Thymus (tissue), 11 donors: ENCODE data around the gene DELE1. TPM values are rescaled to one million over a fixed set of nuclear protein-coding genes. Genes with fewer than 3 reads are reported as not detected.

ENCODE experiments used
- DNase-seq, 9 donors: peaks; one replicate each; pipeline ENCODE4 v3.0.0-alpha.2; 2013; ENCODE audit warnings: low spot score in 9 of 9, low read depth in 6 of 9, missing footprints in 1 of 9
- H3K27ac ChIP-seq, 2 donors: one replicate each; pipeline ENCODE4 v1.5.1; 2013; ENCODE audit warnings: control low read depth in 1 of 2, low read depth in 1 of 2, low read length in 1 of 2, mild to moderate bottlenecking in 1 of 2, moderate library complexity in 1 of 2
- H3K27me3 ChIP-seq, 2 donors: one replicate each; pipeline ENCODE4 v1.5.1; 2013; ENCODE audit warnings: low read length in 1 of 2; ENCODE audit not compliant: control insufficient read depth in 2 of 2, insufficient read depth in 1 of 2
- H3K36me3 ChIP-seq, 2 donors: one replicate each; pipeline ENCODE4 v1.5.1; 2013; ENCODE audit warnings: low read length in 1 of 2, mild to moderate bottlenecking in 1 of 2, moderate library complexity in 1 of 2; ENCODE audit not compliant: control insufficient read depth in 2 of 2, insufficient read depth in 2 of 2
- H3K4me1 ChIP-seq, 2 donors: one replicate each; pipeline ENCODE4 v1.5.1; 2013; ENCODE audit warnings: low read length in 2 of 2; ENCODE audit not compliant: control insufficient read depth in 2 of 2, insufficient read depth in 2 of 2
- H3K4me3 ChIP-seq, 2 donors: one replicate each; pipeline ENCODE4 v1.5.1; 2013; ENCODE audit warnings: low read length in 2 of 2, control low read depth in 1 of 2, mild to moderate bottlenecking in 1 of 2
- H3K9me3 ChIP-seq, 2 donors: one replicate each; pipeline ENCODE4 v1.5.1; 2013; ENCODE audit warnings: low read length in 1 of 2, mild to moderate bottlenecking in 1 of 2; ENCODE audit not compliant: control insufficient read depth in 2 of 2, insufficient read depth in 1 of 2
- WGBS: extraction: QIAGEN DNeasy Blood & Tissue Kit; methylation state at CpG from one replicate; pipeline ENCODE4 v1.1.7; 2013; 5-methylcytosine and 5-hydroxymethylcytosine counted together
- polyA plus RNA-seq: library from polyadenylated mRNA; stranded (reverse); fragments of 200-250 nt; gene quantifications from one replicate; pipeline ENCODE4 v1.2.3, GENCODE V29; 2013
- total RNA-seq: library from RNA; stranded (reverse); fragments of 120-200 nt; gene quantifications from one replicate; pipeline ENCODE4 v1.2.4, GENCODE V29; 2013
- donor health status: healthy.

The DELE1 gene
- total and polyA plus RNA-seq, 2 donors: 41.5 to 42.3 TPM

- Histone ChIP-seq H3K27ac (peak overlapping the region in 1 of 2 donors; percentile 20), H3K4me3 (no peak overlapping the region), H3K36me3 (peaks cover 0 to 5% of the 10 kb centered on the region in 2 donors), H3K4me1 (peaks cover 0 to 2% of the 10 kb centered on the region in 2 donors), H3K9me3 (no peaks in the 10 kb centered on the region), H3K27me3 (no peaks in the 10 kb centered on the region)
- 94% methylated on average over 9 of the region's 9 CpGs for WGBS
- no peak for DNase-seq
Observed at GRCh38 chr5:141944076-141944475, 20.4 kb downstream of the DELE1 start.

- Histone ChIP-seq H3K4me3 (no peak overlapping the region), H3K9me3 (no peaks in the 10 kb centered on the region), H3K27me3 (no peaks in the 10 kb centered on the region), H3K4me1 (peaks cover 0 to 2% of the 10 kb centered on the region in 2 donors), H3K27ac (no peak overlapping the region), H3K36me3 (no peaks in the 10 kb centered on the region)
- no peak for DNase-seq
- 90% methylated on average over 25 of the region's 25 CpGs for WGBS
Observed at GRCh38 chr5:141945511-141946051, 21.9 kb downstream of the DELE1 start.

- WGBS: 90% methylated on average over 4 of the region's 4 CpGs
- no peaks in the 10 kb centered on the region for H3K9me3 ChIP-seq
- DNase-seq: no peak
- H3K27ac ChIP-seq: no peak overlapping the region
- H3K27me3 ChIP-seq: no peaks in the 10 kb centered on the region
- no peaks in the 10 kb centered on the region for H3K36me3 ChIP-seq
- no peak overlapping the region for H3K4me3 ChIP-seq
- peaks cover 0 to 9% of the 10 kb centered on the region in 2 donors for H3K4me1 ChIP-seq
Observed at GRCh38 chr5:141947316-141947715, 23.6 kb downstream of the DELE1 start.

GRCh38 chr5:141948812-141949211 lies 25.1 kb downstream of the DELE1 start:
- Histone ChIP-seq H3K4me3 (no peak overlapping the region), H3K9me3 (no peaks in the 10 kb centered on the region), H3K4me1 (peaks cover 0 to 9% of the 10 kb centered on the region in 2 donors), H3K27ac (no peak overlapping the region), H3K27me3 (no peaks in the 10 kb centered on the region), H3K36me3 (no peaks in the 10 kb centered on the region)
- no peak for DNase-seq
- 95% methylated on average over 2 of the region's 2 CpGs for whole genome bisulfite sequencing

GRCh38 chr5:141949511-141949910 lies 25.8 kb downstream of the DELE1 start:
- no peaks in the 10 kb centered on the region for H3K9me3 ChIP-seq
- no peak for DNase-seq
- no peaks in the 10 kb centered on the region for H3K27me3 ChIP-seq
- no peaks in the 10 kb centered on the region for H3K36me3 ChIP-seq
- no peak overlapping the region for H3K27ac ChIP-seq
- H3K4me3 ChIP-seq: no peak overlapping the region
- 82% methylated on average over 2 of the region's 2 CpGs for WGBS
- peaks cover 0 to 9% of the 10 kb centered on the region in 2 donors for H3K4me1 ChIP-seq

- Histone ChIP-seq H3K4me3 (no peak overlapping the region), H3K4me1 (peaks cover 0 to 9% of the 10 kb centered on the region in 2 donors), H3K36me3 (no peaks in the 10 kb centered on the region), H3K9me3 (no peaks in the 10 kb centered on the region), H3K27me3 (no peaks in the 10 kb centered on the region), H3K27ac (no peak overlapping the region)
- 97% methylated on average over 3 of the region's 3 CpGs for WGBS
- DNase-seq: no peak
Observed at GRCh38 chr5:141950207-141951005, 26.7 kb downstream of the DELE1 start.

- Histone ChIP-seq H3K27ac (no peak overlapping the region), H3K4me3 (no peak overlapping the region), H3K36me3 (no peaks in the 10 kb centered on the region), H3K27me3 (no peaks in the 10 kb centered on the region), H3K4me1 (peaks cover 0 to 7% of the 10 kb centered on the region in 2 donors), H3K9me3 (no peaks in the 10 kb centered on the region)
- DNase-seq: peak in 3 of 9 donors; percentile 36 to 68 (median 57)
- 48% methylated on average over 9 of the region's 9 CpGs for WGBS
Observed at GRCh38 chr5:141951332-141951781, 27.7 kb downstream of the DELE1 start.

GRCh38 chr5:141952020-141952419 lies 28.3 kb downstream of the DELE1 start:
- Histone ChIP-seq H3K9me3 (no peaks in the 10 kb centered on the region), H3K27ac (no peak overlapping the region), H3K36me3 (no peaks in the 10 kb centered on the region), H3K4me1 (peaks cover 0 to 7% of the 10 kb centered on the region in 2 donors), H3K27me3 (no peaks in the 10 kb centered on the region), H3K4me3 (no peak overlapping the region)
- 44% methylated on average over 2 of the region's 2 CpGs for WGBS
- DNase-seq: no peak

- WGBS: 97% methylated on average over 2 of the region's 2 CpGs
- no peak for DNase-seq
- Histone ChIP-seq H3K27me3 (no peaks in the 10 kb centered on the region), H3K4me3 (no peak overlapping the region), H3K9me3 (peaks cover 0 to 2% of the 10 kb centered on the region in 2 donors), H3K27ac (no peak overlapping the region), H3K36me3 (no peaks in the 10 kb centered on the region), H3K4me1 (peaks cover 4 to 22% of the 10 kb centered on the region in 2 donors)
Observed at GRCh38 chr5:141954194-141954593, 30.5 kb downstream of the DELE1 start.
